Measurements from ENCODE around the gene MASP2.
"Not testable (repeated sequence)": the region's sequence is repeated elsewhere in the genome, so short reads cannot be mapped to it uniquely, and the experiment has no call there.

The MASP2 gene

GRCh38 chr1:11012260-11013159 is 34.5 kb downstream of the MASP2 start, which contains the start of gene TARDBP:
Gene TARDBP (plus strand): TSS chr1:11012654. CDS start chr1:11013728, 1,074 bp downstream.
- H3K4me3 ChIP-seq (ENCODE audit: low read length), result peak within 1 kb of the TSS; percentile 94
- DNase-seq (ENCODE audit: low read depth, low spot score), result peak; percentile 80

GRCh38 chr1:11000526-11000925 is 46.5 kb downstream of the MASP2 start:
- no peak for DNase-seq (ENCODE audit: low read depth, low spot score)
- no peak overlapping the region for H3K4me3 ChIP-seq (ENCODE audit: low read length)

GRCh38 chr1:10996100-10996499 is 50.9 kb downstream of the MASP2 start:
- no peak for DNase-seq (ENCODE audit: low read depth, low spot score)
- no peak overlapping the region for H3K4me3 ChIP-seq (ENCODE audit: low read length)

- H3K4me3 ChIP-seq (ENCODE audit: low read length), result no peak overlapping the region
- DNase-seq (ENCODE audit: low read depth, low spot score), result no peak
These were observed 54.2 kb downstream of the MASP2 start for GRCh38 chr1:10992864-10993263.

GRCh38 chr1:10992004-10992403 is 55.0 kb downstream of the MASP2 start:
- H3K4me3 ChIP-seq (ENCODE audit: low read length); DNase-seq (ENCODE audit: low read depth, low spot score): not testable (repeated sequence)

- H3K4me3 ChIP-seq (ENCODE audit: low read length), result no peak overlapping the region
- no peak for DNase-seq (ENCODE audit: low read depth, low spot score)
These were observed 56.2 kb downstream of the MASP2 start for GRCh38 chr1:10990828-10991227.

- DNase-seq (ENCODE audit: low read depth, low spot score); H3K4me3 ChIP-seq (ENCODE audit: low read length): not testable (repeated sequence)
These were observed 57.0 kb downstream of the MASP2 start for GRCh38 chr1:10989920-10990516.

- no peak overlapping the region for H3K4me3 ChIP-seq (ENCODE audit: low read length)
- DNase-seq (ENCODE audit: low read depth, low spot score), result no peak
These were observed 57.9 kb downstream of the MASP2 start for GRCh38 chr1:10989095-10989494.

GRCh38 chr1:10987840-10988417 is 59.1 kb downstream of the MASP2 start:
- no peak for DNase-seq (ENCODE audit: low read depth, low spot score)
- H3K4me3 ChIP-seq (ENCODE audit: low read length), result no peak overlapping the region

GRCh38 chr1:10986525-10986890 is 60.5 kb downstream of the MASP2 start:
- DNase-seq (ENCODE audit: low read depth, low spot score), result no peak
- no peak overlapping the region for H3K4me3 ChIP-seq (ENCODE audit: low read length)

GRCh38 chr1:10980841-10981727 is 66.0 kb downstream of the MASP2 start:
- no peak for DNase-seq (ENCODE audit: low read depth, low spot score)
- no peak overlapping the region for H3K4me3 ChIP-seq (ENCODE audit: low read length)

GRCh38 chr1:10980094-10980577 is 66.9 kb downstream of the MASP2 start:
- no peak for DNase-seq (ENCODE audit: low read depth, low spot score)
- H3K4me3 ChIP-seq (ENCODE audit: low read length), result no peak overlapping the region

GRCh38 chr1:10979483-10979920 is 67.5 kb downstream of the MASP2 start:
- no peak overlapping the region for H3K4me3 ChIP-seq (ENCODE audit: low read length)
- DNase-seq (ENCODE audit: low read depth, low spot score), result no peak

GRCh38 chr1:10978719-10979118 is 68.3 kb downstream of the MASP2 start:
- no peak for DNase-seq (ENCODE audit: low read depth, low spot score)
- no peak overlapping the region for H3K4me3 ChIP-seq (ENCODE audit: low read length)

Data from Jurkat, Clone E6-1 (cell line).